SU-DHL-6 (cell line): ENCODE measurements around the gene YIPF2.

Source experiments
- CTCF ChIP-seq: fragments of 200-600 bp; sonication (generic); IDR thresholded peaks from one replicate; pipeline ENCODE4 v1.5.1; 2017; ENCODE audit warnings: antibody characterized with exemption, mild to moderate bottlenecking, low read length, moderate library complexity; ENCODE audit not compliant: insufficient read depth, poor library complexity, severe bottlenecking
- EZH2phosphoT487 ChIP-seq: fragments of 200-600 bp; sonication (generic), shearing (Covaris generic); conservative IDR thresholded peaks from 2 replicates; pipeline ENCODE4 v1.6.1; 2018; ENCODE audit warnings: mild to moderate bottlenecking, antibody characterized with exemption, low read length, moderate library complexity, mixed read lengths

DNA sequence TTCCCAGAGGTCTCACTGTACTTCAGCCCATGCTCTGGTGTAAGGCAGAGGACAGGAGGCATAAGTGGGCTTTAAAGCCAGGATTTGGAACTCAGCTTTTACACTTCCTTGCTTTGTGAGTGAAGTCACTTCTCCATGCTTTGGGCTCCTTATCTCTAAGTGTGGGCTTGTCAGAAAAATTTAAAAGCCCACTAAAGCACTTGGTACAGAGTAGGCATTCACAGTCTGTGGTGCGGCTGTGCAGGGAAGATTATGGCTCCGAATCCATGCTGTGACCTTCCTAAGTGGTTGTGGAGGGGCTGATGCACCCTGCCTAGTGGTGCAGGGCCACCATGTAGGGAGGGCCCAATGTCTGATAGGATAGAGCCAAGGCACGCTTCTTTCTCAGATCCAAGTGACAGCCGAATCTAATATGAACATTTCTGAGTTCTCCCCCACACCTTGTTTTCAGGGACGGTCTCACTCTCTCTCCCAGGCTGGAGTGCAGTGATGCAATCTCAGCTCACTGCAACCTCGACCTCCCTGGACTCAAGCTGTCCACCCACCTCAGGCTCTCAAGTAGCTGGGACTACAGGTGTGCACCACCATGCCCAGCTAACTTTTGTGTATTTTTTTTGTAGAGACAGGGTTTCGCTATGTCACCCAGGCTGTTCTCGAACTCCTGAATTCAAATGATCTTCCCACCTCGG lies 7.1 kb upstream of the YIPF2 start:
- TF ChIP-seq CTCF: no peak
- TF ChIP-seq EZH2phosphoT487: no peak
